Neural cell (in vitro differentiated cells): ENCODE data around the gene NUCB2.

Experiments used
- EP300 ChIP-seq: fragments of 450-650 bp; conservative IDR thresholded peaks from 2 replicates; pipeline ENCODE4 v1.6.1; 2014; ENCODE audit warnings: antibody characterized with exemption, mild to moderate bottlenecking, moderate library complexity; ENCODE audit not compliant: poor library complexity, severe bottlenecking
- EZH2 ChIP-seq: fragments of 200-600, 300-800 bp; shearing (Covaris generic), sonication (generic); IDR thresholded peaks from 2 replicates; pipeline ENCODE4 v1.6.1; 2014; ENCODE audit warnings: antibody characterized with exemption, low read length, borderline replicate concordance, mild to moderate bottlenecking; ENCODE audit not compliant: insufficient read depth, poor library complexity, severe bottlenecking
- POLR2AphosphoS5 ChIP-seq: IDR thresholded peaks from 2 replicates; pipeline ENCODE4 v1.6.1; 2012
- RAD21 ChIP-seq: fragments of 450-650 bp; conservative IDR thresholded peaks from 2 replicates; pipeline ENCODE4 v1.6.1; 2014; ENCODE audit warnings: antibody characterized with exemption, mild to moderate bottlenecking, moderate library complexity
- SMC3 ChIP-seq: fragments of 450-650 bp; conservative IDR thresholded peaks from 2 replicates; pipeline ENCODE4 v1.6.1; 2014; ENCODE audit warnings: antibody characterized with exemption, mild to moderate bottlenecking, moderate library complexity; ENCODE audit not compliant: poor library complexity
- TAF1 ChIP-seq: IDR thresholded peaks from 2 replicates; pipeline ENCODE4 v1.6.1; 2012; ENCODE audit warnings: low read depth
- TF ChIP-seq, protein P1 (sequence below): fragments of 450-650 bp; IDR thresholded peaks from 2 replicates; pipeline ENCODE4 v1.5.1; 2014; ENCODE audit warnings: antibody characterized with exemption, mild to moderate bottlenecking, moderate library complexity; ENCODE audit not compliant: poor library complexity, severe bottlenecking
- TF ChIP-seq, protein P2 (sequence below): IDR thresholded peaks from 2 replicates; pipeline ENCODE4 v1.6.1; 2012; ENCODE audit warnings: borderline replicate concordance

DNA sequence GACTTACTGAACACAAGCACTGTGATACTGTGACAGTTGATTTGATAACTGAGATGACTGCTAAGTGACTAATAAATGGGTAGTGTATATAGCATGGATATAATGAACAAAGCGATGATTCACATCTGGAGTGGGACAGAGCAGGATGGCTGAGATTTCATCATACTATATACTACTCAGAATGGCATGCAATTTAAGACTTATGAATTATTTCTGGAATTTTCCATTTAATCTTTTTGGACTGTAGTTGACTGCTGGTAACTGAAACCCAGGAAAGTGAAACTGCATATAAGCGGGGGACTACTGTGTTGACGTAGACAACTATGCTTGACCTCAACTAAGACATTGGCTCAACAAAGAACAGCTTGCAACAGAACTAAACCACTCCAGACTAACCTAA, 20.0 kb upstream of the NUCB2 start:
- TF ChIP-seq, protein P1, sequence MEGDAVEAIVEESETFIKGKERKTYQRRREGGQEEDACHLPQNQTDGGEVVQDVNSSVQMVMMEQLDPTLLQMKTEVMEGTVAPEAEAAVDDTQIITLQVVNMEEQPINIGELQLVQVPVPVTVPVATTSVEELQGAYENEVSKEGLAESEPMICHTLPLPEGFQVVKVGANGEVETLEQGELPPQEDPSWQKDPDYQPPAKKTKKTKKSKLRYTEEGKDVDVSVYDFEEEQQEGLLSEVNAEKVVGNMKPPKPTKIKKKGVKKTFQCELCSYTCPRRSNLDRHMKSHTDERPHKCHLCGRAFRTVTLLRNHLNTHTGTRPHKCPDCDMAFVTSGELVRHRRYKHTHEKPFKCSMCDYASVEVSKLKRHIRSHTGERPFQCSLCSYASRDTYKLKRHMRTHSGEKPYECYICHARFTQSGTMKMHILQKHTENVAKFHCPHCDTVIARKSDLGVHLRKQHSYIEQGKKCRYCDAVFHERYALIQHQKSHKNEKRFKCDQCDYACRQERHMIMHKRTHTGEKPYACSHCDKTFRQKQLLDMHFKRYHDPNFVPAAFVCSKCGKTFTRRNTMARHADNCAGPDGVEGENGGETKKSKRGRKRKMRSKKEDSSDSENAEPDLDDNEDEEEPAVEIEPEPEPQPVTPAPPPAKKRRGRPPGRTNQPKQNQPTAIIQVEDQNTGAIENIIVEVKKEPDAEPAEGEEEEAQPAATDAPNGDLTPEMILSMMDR, result no peak
- TF ChIP-seq TAF1 (no peak), EZH2 (no peak), EP300 (no peak), POLR2AphosphoS5 (no peak), SMC3 (no peak), RAD21 (no peak)
- TF ChIP-seq, protein P2, sequence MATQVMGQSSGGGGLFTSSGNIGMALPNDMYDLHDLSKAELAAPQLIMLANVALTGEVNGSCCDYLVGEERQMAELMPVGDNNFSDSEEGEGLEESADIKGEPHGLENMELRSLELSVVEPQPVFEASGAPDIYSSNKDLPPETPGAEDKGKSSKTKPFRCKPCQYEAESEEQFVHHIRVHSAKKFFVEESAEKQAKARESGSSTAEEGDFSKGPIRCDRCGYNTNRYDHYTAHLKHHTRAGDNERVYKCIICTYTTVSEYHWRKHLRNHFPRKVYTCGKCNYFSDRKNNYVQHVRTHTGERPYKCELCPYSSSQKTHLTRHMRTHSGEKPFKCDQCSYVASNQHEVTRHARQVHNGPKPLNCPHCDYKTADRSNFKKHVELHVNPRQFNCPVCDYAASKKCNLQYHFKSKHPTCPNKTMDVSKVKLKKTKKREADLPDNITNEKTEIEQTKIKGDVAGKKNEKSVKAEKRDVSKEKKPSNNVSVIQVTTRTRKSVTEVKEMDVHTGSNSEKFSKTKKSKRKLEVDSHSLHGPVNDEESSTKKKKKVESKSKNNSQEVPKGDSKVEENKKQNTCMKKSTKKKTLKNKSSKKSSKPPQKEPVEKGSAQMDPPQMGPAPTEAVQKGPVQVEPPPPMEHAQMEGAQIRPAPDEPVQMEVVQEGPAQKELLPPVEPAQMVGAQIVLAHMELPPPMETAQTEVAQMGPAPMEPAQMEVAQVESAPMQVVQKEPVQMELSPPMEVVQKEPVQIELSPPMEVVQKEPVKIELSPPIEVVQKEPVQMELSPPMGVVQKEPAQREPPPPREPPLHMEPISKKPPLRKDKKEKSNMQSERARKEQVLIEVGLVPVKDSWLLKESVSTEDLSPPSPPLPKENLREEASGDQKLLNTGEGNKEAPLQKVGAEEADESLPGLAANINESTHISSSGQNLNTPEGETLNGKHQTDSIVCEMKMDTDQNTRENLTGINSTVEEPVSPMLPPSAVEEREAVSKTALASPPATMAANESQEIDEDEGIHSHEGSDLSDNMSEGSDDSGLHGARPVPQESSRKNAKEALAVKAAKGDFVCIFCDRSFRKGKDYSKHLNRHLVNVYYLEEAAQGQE, result no peak
